HG03565 (cell line): ENCODE measurements around the gene ITPR2.
"Not testable (repeated sequence)": the region's sequence is repeated elsewhere in the genome, so short reads cannot be mapped to it uniquely, and the experiment has no call there.

ENCODE experiments used
- ATAC-seq: cut with Tn5 transposase; IDR thresholded peaks from one replicate; pipeline ENCODE4 v1.9.1; 2021; ENCODE audit warnings: mild to moderate bottlenecking, moderate library complexity; ENCODE audit not compliant: unreplicated experiment

The ITPR2 gene

DNA sequence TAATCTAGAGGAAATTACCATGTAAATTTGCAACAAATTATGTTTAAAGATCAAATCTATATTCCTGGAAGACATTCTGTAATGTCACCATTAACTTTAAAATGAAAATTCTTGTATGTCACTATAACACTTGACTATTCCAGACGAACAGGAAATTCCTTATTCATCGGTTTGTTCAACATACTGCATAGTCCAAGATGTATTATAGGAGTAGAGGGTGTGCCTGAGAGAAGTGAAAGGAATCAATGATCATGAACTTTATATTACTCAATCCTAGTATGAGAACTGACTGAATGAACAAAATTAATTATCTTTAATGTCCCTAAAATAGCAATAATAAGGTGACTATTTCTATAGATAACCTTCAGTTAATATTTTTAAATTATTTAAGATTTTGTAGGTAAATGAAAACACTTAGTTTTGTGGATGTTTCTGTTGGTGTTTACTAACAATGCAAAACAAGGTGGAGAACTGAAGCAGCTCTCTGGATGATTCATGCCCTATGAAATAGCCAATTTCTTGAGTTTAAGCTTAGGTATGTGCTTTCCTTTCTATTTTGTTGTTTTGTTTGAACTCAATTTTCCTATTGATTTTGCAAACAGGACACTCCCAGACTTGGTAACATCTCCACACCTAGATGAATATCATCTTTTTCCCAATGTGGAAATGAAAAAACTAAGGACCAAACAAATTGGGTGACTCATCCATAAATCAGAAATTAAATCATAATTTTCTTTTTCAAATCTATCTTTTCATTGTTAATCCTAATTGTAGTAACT lies 18.2 kb upstream of the ITPR2 start:
- ATAC-seq, result no peak

DNA sequence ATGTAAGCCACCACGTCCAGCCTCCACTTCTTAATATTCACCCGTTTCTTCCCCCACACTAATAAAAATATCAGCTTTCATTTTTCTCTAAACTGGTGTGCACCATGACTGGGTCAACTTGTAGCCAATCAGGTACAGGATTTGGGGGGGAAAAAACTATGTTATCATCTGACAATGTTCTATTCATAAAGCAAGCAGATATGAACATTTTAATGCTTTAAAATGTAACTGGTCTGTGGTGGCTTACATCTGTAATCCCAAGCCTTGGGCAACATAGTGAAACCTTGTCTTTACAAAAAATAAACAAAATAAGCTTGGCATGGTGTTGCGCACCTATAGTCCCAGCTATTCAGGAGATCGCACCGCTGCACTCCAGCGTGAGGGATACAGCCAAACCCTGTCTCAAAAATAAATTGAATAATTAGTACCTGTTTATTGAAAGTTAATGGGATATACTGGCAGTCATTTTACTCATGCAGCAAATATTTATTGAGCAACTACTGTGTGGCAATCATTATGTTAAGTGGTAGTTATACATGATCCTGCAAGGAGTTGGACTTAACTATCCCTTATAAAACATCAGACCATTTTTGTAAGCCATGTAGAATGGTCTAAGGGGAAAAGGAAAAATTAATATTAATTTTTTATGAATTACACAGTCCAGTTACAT lies 15.3 kb upstream of the ITPR2 start:
- no peak for ATAC-seq

DNA sequence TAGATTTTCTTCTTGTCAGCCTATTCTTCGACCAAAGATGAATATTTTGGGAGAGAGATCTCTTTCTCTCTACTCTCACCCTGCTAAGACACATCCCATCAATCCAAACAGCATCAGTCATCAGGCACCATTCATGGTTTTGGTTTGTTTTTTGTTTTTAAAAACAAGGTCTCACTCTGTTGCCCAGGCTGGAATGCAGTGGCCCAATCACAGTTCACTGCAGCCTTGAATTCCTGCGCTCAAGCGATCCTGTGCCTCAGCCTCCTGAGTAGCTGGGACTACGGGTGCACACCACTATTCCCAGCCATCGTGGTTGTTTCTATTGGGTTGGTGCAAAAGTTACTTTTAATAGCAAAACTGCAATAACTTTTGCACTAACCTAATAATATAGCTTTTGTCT lies 14.4 kb upstream of the ITPR2 start:
- no peak for ATAC-seq

DNA sequence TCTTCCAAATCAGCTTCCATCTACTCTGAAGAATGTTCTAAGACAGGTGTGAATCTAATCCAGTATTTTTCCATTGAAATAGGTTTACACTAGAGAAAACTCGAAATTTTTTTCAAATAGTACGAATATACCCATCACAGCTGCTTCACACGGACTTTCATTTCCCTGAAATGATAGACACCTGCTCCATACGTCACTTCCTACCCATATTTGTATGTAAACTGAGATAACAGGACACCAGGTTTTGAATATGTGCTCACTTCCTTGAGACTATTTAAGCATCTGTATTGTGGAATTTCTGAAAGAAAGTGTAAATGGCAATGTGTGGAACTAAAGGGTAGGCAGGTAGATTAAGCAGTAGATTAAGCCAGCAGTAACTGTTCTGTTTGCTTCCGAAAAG lies 13.4 kb upstream of the ITPR2 start:
- no peak for ATAC-seq

DNA sequence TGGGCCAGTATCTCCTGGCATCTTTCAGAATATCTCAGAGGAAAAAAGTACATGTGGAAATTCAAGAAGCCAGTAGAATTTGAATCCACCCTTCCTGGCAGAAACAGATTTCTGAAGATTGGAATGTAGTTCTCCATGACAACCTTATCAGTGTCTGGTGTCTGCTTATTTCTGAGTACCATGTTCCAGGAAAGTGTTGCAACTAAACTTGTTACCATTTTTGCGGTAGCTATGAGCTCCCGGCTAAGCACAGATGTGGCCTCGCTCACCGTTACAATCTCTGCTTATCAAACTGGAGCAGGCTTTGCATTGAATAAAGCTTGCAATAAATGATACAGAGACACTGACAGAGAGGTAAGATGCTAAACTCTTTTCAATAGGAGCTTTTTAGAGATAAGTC lies 13.0 kb upstream of the ITPR2 start:
- ATAC-seq, result no peak

DNA sequence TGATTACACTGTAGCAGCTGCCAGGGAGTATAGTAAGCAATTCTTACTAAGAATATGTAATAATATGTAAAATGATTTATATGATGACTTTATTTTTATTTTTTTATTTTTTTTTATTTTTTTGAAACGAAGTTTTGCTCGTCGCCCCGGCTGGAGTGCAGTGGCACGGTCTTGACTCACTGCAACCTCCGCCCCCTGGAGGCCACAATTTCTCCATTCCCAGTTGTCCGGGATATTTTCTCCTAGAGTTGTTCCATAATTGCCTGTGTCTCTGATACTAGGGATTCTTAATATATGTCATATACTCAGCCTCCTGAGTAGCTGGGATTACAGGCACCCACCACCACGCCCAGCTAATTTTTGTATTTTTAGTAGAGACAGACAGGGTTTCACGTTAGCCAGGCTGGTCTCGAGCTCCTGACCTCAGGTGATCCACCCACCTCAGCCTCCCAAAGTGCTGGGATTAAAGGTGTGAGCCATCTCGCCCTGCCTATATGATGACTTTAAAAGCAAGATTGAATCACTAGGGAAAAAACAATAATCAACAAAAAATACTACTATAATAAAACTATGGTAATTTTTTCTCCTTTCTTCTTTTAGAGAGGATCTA lies 12.2 kb upstream of the ITPR2 start:
- ATAC-seq, result no peak

DNA sequence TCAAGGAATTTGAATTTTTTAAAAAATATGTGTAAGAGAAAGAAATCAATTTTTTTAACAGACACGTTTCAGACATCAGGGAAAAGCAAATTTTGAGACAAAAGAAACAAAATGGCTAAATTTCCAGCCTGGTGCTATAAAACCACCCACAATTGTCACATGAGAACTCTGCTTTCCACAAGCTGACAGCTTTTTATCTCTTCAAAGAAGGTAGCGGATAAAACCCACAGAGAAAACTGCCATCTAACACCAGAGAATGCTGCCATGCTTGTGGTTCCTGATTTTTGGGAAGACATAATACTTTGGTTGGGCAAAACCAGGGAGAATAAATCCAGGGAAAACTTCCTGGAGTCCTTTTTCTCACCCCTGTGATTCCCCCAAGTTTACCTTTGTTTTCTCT lies 10.3 kb upstream of the ITPR2 start:
- ATAC-seq, result no peak

DNA sequence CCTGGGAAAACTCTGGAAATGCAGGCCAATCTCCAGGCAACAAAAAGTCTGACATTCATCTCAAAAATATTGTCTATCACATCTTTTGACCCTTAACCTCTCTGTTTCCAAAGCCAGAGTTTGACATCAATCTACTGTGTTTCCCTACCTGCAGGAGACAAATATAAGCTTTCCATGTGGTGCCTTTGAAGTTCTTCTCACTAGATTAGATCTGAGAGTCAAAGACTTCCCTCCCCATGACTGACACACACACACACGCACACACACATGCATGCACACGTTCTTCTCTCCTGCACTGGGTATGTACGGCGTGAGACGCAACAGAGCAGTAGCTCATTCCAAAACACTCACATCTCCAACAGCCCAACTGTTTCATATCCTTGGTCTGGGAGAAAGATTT lies 8.1 kb upstream of the ITPR2 start:
- no peak for ATAC-seq

DNA sequence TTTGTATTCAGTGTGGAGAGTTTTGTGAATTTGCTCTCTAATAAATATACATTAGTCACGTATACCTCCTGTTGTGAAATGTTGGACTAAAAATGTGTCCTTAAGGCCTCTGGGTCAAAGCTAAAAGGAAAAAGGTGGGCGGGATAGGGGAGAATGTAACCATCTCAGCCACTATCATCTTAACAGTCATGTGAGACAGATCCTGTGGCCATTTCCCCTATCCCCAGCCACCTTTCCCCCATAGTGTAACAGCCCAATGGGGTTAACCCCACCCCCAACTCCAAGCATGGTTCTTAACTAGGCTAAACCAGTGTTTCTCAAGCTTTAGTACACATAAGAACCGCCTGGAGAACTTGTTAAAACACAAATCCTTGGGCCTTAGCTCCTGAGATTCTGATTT lies 6.5 kb upstream of the ITPR2 start:
- ATAC-seq, result no peak

DNA sequence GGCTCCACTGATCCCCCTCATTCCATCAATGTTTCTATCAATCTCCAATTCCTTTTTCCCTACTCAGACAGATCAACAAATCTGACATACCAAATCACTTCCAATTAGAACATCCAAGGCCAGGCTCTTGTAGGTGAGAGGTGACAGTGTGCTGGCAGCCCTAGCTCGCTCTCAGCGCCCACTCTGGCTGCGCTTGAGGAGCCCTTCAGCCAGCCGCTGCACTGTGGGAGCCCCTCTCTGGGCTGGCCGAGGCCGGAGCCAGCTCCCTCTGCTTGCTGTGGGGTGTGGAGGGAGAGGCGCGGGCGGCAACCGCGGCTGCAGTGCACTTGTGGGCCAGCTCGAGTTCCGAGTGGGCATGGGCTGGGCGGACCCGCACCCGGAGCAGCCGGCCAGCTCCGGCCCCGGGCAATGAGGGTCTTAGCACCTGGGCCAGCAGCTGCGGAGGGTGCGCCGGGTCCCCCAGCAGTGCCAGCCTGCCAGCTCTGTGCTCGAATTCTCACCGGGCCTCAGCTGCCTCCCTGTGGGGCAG lies 6.0 kb upstream of the ITPR2 start:
- ATAC-seq, result no peak

DNA sequence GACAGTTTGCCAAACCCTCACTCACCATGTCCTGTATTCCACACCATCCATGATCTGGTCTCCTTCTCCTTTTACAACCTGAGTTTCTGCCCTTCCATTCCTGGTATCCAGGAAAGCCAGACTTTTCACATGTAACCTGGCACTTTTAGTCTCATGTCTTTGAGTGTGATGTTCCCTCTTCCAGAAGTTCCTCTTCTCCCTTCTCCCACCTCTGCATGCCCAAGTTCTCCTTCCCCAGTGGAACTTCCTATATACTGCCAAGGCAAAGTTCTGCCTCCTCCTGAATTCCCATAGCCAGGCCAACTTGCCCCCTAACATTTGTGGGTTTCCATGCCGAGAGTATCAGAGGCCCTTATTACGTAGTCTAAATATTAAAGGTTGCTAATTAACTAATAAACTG lies 3.2 kb upstream of the ITPR2 start:
- ATAC-seq, result no peak

DNA sequence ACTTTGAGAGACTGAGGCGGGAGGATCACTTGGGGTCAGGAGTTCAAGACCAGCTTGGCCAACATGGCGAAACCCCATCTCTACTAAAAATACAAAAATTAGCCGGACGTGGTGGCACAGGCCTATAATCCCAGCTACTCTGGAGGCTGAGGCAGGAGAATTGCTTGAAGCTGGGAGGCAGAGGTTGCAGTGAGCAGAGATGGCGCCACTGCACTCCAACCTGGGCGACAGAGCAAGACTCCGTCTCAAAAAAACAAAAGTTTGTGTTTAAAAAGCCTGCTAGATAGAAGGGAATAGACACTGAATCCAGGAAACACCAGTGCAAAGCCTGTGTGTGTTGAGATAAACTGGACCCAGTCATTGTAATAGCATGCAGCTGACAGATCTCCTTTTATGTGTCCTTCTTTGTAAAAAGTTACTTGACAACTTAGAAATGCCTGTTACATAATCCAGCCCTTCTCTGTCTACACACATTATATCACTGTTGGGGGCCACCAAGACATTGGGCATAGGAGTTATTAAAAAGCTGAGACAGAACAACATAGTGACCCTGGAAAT lies 1.6 kb upstream of the ITPR2 start:
- ATAC-seq, result not testable (repeated sequence)

DNA sequence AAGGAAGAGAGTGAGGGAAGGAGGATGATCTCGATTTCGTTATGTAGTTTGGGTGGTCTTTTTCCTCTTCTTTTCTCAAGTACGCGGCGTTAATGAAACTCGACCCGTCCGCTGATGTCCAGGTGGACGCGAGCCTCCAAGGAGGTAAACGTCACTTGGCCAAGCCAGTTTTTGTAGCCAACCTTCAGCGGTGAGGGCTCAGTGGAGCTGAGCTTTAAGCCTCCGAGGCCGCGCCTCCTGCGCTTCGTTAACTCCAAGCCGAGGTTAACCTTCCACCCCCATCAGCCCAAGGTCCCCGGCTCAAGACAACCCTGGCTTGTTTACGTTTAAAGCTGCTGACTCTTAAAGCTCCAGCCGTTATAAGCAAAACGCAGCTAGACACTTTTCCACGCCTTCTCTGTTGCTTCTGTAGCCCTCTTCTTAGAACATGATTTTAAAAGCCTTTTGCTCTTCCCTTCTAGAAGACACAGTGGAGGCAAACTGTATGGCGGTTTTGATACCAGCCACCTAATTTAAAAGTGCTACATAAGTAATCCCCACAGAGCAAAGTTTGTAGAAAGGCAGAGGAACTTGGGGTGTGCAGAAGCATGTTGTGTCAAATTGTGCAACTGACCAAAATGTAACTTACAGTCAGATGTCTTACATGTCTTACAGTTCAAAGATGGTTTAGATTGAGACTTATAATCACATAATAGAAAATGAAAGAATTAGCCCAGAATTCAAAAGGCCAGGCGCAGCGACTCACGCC lies 923 bp upstream of the ITPR2 start:
- no peak for ATAC-seq

DNA sequence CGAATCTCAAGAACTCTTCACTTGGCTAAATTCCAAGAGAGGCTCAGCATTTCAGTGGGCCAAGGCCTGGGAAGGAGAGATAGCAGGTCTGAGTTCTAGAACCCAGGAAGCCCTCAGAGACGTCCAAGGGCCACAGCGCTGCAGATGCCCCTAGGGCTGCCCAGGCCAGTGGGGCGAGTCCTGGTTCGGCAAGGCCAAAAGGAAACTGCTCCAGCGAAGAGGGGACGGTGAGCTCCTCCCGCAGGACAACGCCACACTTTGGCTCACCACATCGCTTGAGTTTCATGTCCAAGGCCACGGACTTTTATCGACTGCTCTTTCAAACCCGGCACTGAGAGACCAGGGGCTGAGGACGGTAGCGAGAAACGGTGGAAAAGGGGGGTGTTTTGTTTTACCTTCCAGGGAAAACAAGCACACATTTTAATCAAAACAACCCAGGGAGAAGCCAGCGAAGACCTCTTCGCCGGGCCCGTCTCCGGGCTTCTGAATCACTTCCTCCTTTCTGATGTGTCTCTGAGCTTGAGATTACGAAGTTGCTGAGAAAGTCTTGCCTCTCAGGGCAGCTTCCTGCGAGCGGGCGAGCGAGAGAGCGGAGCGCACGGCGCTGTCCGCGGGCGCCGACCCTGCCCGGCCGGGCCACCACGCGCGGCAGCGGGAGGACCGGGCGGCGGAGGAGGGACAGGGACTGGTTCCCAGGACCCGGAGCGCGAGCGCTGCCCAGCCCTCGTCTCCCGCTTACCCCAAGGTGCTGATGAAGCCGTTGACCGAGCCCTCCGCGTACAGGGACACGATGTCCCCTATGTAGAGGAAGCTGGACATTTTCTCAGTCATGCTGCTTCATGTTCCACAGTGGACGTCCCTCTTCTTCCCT lies 808 bp downstream of the ITPR2 start:
- peak; percentile 43 for ATAC-seq

DNA sequence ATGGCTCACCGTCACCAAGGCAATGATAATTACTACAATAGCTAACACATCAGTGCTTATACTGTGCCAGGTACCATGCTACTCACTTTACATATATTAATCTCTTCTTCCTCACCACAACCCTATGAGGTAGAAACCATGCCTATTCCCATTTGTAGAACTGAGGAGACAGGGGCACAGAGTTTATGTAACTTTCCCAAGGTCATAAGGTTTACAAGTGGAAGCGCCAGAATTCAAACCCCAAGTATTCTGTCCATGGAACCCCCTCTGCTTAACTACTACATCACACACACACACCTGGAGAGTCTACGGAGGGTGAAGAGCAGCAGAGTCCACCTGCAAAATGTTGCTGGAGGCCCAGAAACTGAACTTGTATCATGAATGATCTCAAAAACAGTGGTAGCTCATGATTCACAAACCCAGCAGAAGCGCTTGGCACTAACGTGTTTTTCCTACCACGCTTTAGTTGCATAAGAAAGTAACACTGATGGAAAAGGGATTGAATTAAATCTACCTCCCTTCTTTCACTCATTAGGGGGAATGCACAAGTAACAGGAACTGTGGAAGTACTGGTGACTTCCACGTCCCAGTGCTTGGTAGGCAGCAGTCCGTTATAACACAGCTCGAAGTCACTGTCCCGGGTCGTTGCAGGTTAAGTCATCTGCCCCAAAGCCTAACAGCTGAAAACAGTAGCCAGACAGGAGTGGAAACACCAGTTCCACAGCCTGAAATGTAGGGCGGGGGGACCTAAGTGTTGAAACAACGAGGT lies 2.0 kb downstream of the ITPR2 start:
- no peak for ATAC-seq

DNA sequence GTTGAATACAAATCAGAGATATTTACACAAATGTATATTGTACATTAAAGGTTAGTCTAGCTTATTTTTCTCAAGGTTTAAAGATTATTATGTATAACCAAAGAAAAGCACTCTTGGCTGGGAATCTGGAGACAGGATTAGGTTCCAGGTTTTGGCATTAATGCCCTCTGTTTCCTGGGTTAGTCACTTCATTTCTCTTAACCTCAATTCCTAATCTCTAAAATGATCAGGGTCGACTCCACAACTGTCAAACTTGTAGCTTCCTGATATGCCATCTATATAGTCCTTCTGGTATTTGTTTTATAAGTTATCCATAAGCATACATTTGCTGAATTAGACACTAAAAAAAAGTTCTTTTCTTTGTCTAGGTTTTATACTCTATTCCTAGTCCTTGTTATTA lies 2.6 kb downstream of the ITPR2 start:
- no peak for ATAC-seq

DNA sequence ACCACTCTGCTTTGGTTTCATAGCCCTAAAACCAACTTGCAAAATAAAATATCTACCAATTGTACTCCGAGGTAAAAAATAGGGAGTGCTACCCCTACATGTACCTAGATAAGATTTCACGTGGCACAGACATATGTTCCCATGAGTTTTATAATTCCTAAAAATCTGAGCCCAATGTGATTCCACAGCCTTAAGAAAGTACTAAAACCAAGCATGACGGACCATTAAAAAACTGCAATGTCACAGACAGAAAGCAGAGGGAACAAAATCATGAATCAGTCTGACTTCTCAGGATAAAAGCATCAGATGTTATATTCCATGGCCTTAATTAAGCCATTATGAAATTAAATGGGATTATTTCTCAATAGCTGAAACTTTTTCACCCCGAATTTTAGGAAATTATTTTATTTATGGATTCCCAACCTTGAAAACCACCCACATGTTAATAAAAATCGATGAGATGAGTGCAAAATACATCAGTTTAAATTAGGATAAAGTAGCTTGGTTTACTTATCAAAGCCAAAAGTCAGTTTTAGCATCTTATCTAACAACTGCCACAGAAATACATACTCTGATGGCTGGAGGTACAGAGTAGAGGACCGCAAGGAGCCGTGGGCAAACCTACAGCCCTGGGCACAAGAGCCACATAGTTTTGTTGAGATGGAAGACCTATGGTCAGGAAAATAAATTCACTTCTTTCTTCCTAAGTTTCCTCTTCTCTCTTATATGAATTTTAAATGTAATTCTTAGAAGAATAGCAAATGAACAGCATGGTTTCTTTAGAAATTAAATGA lies 4.5 kb downstream of the ITPR2 start:
- no peak for ATAC-seq

DNA sequence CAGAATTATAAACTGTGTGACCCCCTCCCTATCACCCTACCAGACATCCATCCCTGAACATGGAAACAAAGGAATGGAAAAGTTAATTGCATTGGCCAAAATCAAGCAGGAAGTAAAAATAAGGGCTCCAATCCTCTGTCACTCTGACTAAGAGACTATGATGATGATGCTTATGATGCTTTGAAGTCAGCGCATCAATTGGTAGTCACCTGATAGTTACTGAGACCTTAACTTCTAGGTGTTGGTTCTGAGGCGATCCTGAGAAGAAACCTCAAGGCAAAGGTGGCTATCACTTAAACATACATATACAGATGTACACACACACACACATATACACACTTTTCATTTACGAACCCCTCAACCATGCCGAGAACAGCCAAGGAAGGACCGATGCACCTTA lies 6.6 kb downstream of the ITPR2 start:
- ATAC-seq, result no peak
